DND-41 (cell line): ENCODE results near the gene TRIP13.

Experiments used
- EZH2 ChIP-seq: IDR thresholded peaks from 3 replicates; pipeline ENCODE4 v1.6.1; 2012; ENCODE audit warnings: borderline replicate concordance, low read depth, mild to moderate bottlenecking, moderate library complexity, low read length, inconsistent platforms; ENCODE audit not compliant: severe bottlenecking
- TF ChIP-seq, protein P1 (sequence below): IDR thresholded peaks from 2 replicates; pipeline ENCODE4 v1.5.1; 2012; ENCODE audit warnings: borderline replicate concordance, low read length, moderate library complexity, mild to moderate bottlenecking; ENCODE audit not compliant: poor library complexity, severe bottlenecking; ENCODE audit errors: extremely low read depth

DNA sequence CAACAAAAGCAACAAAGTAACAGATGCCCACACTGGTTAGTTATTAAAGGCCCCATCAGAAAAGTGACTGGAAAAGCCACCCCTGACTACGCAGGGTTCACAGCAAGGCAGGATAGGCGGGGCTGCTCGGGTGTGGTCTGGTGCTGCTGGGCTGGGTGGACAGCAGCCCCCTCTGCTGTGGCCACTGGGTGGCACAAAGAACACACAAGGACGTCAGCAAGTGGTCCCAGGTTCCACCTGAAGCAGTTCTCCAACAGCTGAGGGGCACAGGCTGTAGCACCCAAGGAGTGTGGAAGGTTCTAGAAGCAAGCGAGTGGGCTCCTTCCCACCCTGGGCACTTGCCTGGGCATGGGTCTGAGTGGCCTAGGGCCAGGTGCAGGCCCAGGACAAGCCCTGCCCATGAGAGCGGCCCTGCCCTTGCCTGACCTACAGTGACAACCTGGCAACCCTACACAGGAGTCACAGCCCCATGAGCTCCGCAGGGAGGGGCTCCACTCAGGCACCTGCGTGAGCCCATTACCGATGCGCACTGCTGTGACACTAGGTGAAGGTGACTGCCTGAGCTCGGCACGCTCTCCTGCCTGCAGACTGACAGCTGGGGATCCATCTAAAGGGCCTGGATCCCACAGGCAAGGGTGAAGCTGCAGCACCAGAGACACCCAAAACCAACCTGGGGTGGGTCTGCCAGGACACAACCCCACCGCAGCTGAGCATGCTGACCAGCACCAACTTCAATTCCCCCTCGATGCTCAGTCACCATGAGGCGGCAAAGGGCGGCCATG, 8.1 kb upstream of the TRIP13 start:
- TF ChIP-seq, protein P1, sequence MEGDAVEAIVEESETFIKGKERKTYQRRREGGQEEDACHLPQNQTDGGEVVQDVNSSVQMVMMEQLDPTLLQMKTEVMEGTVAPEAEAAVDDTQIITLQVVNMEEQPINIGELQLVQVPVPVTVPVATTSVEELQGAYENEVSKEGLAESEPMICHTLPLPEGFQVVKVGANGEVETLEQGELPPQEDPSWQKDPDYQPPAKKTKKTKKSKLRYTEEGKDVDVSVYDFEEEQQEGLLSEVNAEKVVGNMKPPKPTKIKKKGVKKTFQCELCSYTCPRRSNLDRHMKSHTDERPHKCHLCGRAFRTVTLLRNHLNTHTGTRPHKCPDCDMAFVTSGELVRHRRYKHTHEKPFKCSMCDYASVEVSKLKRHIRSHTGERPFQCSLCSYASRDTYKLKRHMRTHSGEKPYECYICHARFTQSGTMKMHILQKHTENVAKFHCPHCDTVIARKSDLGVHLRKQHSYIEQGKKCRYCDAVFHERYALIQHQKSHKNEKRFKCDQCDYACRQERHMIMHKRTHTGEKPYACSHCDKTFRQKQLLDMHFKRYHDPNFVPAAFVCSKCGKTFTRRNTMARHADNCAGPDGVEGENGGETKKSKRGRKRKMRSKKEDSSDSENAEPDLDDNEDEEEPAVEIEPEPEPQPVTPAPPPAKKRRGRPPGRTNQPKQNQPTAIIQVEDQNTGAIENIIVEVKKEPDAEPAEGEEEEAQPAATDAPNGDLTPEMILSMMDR, result no peak
- no peak for TF ChIP-seq EZH2
